DMS53 treated with DMSO at 0.1 percent for 48 hours (cell line): ENCODE results near the gene SLC3A2.
"Not testable (repeated sequence)": the region's sequence is repeated elsewhere in the genome, so short reads cannot be mapped to it uniquely, and the experiment has no call there.

Experiments used
- DNase-seq: peaks from one replicate; lab custom pipeline; 2025; ENCODE audit not compliant: unreplicated experiment; lab: John Stamatoyannopoulos, UW

The SLC3A2 gene

GRCh38 chr11:62926680-62927455 lies 46.2 kb downstream of the SLC3A2 start:
- no peak for DNase-seq

GRCh38 chr11:62928011-62928410 lies 47.3 kb downstream of the SLC3A2 start:
- DNase-seq, result no peak

- no peak for DNase-seq
Observed at GRCh38 chr11:62930157-62930556, 49.5 kb downstream of the SLC3A2 start.

- DNase-seq, result no peak
Observed at GRCh38 chr11:62930666-62931065, 50.0 kb downstream of the SLC3A2 start.

- no peak for DNase-seq
Observed at GRCh38 chr11:62931499-62932278, 51.0 kb downstream of the SLC3A2 start.

- no peak for DNase-seq
Observed at GRCh38 chr11:62933285-62933684, 52.6 kb downstream of the SLC3A2 start.

- no peak for DNase-seq
Observed at GRCh38 chr11:62933750-62934495, 53.2 kb downstream of the SLC3A2 start.

GRCh38 chr11:62934496-62934785 lies 53.7 kb downstream of the SLC3A2 start:
- no peak for DNase-seq

- DNase-seq, result not testable (repeated sequence)
Observed at GRCh38 chr11:62937528-62937927, 56.8 kb downstream of the SLC3A2 start.
